ENCODE measurements around the gene MARCKSL1.

DNA sequence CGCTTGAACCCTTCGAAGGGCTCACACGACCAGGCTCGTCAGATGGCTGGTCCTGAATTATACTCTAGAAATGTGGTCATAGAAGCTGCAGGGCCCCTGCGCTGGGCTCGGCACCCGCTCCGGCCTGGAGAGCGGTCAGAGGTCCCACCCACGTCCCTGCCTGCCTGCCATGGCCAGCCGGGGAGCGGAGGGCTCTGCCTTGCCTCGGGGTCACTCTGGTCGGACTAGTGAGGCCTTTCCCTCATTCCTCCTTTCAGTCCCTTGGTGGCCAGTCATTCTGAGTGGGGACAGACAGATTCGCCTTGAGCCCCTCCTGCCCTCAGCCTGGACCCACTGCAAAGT, 529 bp upstream of the MARCKSL1 start:
- TF ChIP-seq, protein P1, sequence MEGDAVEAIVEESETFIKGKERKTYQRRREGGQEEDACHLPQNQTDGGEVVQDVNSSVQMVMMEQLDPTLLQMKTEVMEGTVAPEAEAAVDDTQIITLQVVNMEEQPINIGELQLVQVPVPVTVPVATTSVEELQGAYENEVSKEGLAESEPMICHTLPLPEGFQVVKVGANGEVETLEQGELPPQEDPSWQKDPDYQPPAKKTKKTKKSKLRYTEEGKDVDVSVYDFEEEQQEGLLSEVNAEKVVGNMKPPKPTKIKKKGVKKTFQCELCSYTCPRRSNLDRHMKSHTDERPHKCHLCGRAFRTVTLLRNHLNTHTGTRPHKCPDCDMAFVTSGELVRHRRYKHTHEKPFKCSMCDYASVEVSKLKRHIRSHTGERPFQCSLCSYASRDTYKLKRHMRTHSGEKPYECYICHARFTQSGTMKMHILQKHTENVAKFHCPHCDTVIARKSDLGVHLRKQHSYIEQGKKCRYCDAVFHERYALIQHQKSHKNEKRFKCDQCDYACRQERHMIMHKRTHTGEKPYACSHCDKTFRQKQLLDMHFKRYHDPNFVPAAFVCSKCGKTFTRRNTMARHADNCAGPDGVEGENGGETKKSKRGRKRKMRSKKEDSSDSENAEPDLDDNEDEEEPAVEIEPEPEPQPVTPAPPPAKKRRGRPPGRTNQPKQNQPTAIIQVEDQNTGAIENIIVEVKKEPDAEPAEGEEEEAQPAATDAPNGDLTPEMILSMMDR (optimal IDR thresholded peaks at IDR 0.05 in 1 of 3, IDR thresholded peaks at IDR 0.05 in 1 of 3, conservative IDR thresholded peaks at IDR 0.05 in 1 of 3; ENCODE audit: extremely low read depth in 1 of 3, insufficient read depth in 2 of 3, low read length in 3 of 3): no peak
- TF ChIP-seq EZH2 (IDR thresholded peaks at IDR 0.05; ENCODE audit: low read length): no peak
